Stimulated activated CD4-positive, alpha-beta T cell treated with anti-CD3 and anti-CD28 coated beads, TNF-alpha, amount 100 ng/mL, for 4 hours (primary cell): Measurements from ENCODE around the gene ZNF549.

Experiments
- DNase-seq, 3 experiments: peaks; one replicate each; pipeline ENCODE4 v3.0.0-alpha.2; 2020; ENCODE audit warnings: low read depth in 3 of 3

Gene ZNF549

GRCh38 chr19:57566396-57567265 is 39.5 kb downstream of the ZNF549 start:
- DNase-seq = no peak

DNA sequence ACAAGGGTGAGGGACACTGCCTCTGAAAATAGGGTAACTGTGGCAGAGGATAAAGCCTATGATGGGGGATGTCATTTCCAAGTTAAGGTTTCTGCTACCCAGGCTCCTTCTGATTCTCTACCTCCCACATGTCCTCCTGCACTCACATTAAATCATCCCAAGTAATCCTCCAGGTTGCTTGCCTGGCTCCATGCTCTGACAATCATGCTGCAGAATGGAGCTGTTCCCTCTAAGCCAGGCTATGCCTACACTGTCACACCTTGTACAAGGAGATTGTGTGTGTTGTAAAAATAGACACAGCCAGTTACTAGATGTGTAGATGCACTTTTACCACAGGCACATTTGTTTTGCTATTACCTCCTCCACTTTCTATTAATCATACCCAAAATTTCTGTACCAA is 43.6 kb downstream of the ZNF549 start:
- no peak for DNase-seq

GRCh38 chr19:57572415-57572947 is 45.3 kb downstream of the ZNF549 start:
- DNase-seq = no peak

GRCh38 chr19:57576661-57577060 is 49.5 kb downstream of the ZNF549 start:
- DNase-seq = no peak

- DNase-seq = peak; percentile 72 to 93 (median 90)
Measured at GRCh38 chr19:57578487-57579205, 51.5 kb downstream of the ZNF549 start, which contains the start of gene ZNF416. TSS of gene ZNF416 (minus strand) at chr19:57578911. CDS start at chr19:57578704, 207 bp downstream.

DNA sequence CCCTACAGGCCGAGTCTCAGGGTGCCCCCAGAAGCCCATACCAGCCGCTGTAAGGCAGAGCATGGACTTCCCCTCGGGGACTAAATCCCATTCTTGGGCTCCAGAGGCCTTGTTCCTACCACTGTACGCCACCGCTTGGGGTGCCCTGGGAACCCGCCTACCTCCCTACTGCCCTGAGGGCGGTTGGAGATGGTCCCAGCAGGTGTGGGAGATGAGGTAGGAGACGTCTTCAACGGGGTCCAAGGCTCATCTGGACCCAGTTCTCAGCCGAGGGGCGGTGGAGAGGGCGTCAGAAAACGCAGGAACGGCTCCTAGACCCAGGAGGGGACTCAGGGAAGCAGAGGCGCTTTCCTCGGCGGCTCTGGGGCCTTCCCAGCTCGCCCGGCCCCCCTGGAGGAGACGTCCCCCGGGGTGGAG is 56.0 kb downstream of the ZNF549 start:
- no peak for DNase-seq

DNA sequence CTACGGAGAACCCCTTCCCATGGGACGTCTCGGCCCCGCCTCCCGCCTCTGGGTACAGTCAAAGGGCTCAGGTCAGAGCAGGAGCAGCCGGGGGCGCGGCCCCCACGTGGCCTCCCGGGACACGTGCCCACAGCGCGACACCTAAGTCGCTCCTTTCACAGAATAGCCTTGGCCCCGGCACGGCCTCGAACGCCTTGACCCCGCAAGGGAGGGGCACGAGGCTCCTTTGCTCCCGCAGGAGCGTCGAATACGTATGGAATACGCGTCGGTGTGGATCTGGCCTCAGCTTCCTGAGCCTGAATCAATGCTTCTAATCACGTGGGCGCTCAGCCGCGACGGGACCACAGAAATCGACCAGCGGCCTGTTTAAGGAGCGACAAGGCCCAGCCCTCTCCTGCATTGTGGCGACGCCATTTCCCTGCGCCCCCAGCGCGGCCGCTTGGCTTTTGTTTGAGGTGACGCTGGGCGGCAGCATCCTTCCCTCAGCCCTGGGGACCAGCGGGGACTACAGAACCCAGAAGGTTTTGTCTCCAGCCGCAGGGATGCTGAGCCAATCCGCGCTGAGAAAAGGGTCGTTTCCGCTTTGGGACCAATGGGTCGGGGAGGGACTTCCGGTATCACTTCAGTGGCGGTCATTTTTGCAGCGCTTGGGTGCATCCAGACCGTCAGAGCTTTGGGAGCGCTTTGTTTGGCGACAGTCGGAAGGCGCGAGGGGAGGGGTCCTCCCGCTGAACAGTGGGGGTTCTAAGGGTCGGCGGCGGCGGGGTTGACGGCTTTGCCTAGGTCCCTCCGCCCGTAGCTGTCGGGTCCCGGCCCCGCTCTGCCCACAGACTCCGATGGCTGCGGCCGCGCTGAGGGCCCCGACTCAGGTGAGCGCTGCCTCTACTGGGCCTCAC is 56.6 kb downstream of the ZNF549 start, which contains the start of gene ZIK1:
TSS of gene ZIK1 (plus strand) at position 625 of the 896 bp plus-strand sequence. CDS start at position 837, 212 bp downstream.
- peak; percentile 58 to 80 (median 69) for DNase-seq

DNA sequence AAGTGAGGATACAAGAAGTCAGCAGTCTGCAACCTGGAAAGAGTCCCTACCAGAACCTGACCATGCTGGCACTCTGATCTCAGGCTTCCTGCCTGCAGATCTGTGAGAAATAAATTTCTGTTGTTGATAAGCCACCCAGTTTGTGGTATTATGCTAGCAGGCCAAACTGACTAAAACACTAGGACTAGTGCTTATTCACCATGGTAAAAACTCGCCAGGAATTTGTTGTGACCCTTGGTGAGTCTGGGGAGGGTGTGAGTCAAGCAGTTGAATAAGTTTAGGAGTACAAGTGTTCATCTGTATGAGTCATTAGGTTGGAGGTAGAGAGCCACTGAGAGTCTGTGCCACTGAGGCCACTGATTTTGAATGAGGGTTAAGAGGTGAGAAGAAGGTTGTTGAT is 60.4 kb downstream of the ZNF549 start:
- no peak for DNase-seq

DNA sequence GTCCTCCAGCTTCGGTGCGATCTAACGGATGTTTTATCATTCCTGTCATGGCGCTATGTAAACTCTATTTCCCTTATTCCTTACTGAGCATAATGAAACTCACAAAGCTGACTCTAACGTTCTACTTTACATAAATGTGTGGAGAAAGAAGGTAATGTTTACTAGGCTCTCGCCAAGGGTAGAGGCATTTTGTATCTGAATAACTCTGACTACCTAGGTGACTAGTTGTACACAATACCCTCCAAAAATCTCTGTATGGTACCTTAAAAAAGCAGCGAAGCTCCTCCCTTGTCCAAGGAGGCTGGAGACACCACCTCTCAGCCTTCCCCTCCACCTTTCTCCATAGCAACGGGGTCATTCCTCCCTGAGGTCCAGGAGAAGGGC is 72.2 kb downstream of the ZNF549 start:
- no peak for DNase-seq

- peak; percentile 62 to 76 (median 74) for DNase-seq
Measured at GRCh38 chr19:57599761-57600383, 72.7 kb downstream of the ZNF549 start, which contains the start of gene ZNF530. TSS of gene ZNF530 (plus strand) at chr19:57599885. CDS start at chr19:57604346, 4,461 bp downstream.

GRCh38 chr19:57606931-57607330 is 79.8 kb downstream of the ZNF549 start:
- no peak for DNase-seq
